Loucy (cell line): ENCODE measurements around the gene DLG1.

Experiments
- CTCF ChIP-seq: fragments of 200-600 bp; sonication (generic); conservative IDR thresholded peaks from 2 replicates; pipeline ENCODE4 v1.5.1; 2014; ENCODE audit warnings: mild to moderate bottlenecking, antibody characterized with exemption, low read length
- EZH2phosphoT487 ChIP-seq: fragments of 200-600 bp; IDR thresholded peaks from 2 replicates; pipeline ENCODE4 v1.6.1; 2018; ENCODE audit warnings: antibody characterized with exemption, mild to moderate bottlenecking, moderate library complexity, borderline replicate concordance

GRCh38 chr3:197137751-197138150 lies 160.7 kb downstream of the DLG1 start:
- no peak for TF ChIP-seq CTCF
- TF ChIP-seq EZH2phosphoT487, result no peak
